GM18502 (cell line): ENCODE results near the gene LDB3.

Experiments used
- ATAC-seq: cut with Tn5 transposase; IDR thresholded peaks from one replicate; pipeline ENCODE4 v1.9.1; 2021; ENCODE audit warnings: mild to moderate bottlenecking; ENCODE audit not compliant: unreplicated experiment, poor library complexity

LDB3 gene

GRCh38 chr10:86699991-86700840, 31.9 kb downstream of the LDB3 start:
- no peak for ATAC-seq

GRCh38 chr10:86700851-86701617, 32.7 kb downstream of the LDB3 start:
- ATAC-seq: no peak

GRCh38 chr10:86703176-86703575, 34.9 kb downstream of the LDB3 start:
- no peak for ATAC-seq

GRCh38 chr10:86705139-86705538, 36.8 kb downstream of the LDB3 start:
- no peak for ATAC-seq

GRCh38 chr10:86705905-86706304, 37.6 kb downstream of the LDB3 start:
- ATAC-seq: no peak

GRCh38 chr10:86706401-86706841, 38.1 kb downstream of the LDB3 start:
- no peak for ATAC-seq

GRCh38 chr10:86706977-86707376, 38.7 kb downstream of the LDB3 start:
- no peak for ATAC-seq

GRCh38 chr10:86707505-86707904, 39.2 kb downstream of the LDB3 start:
- no peak for ATAC-seq

- no peak for ATAC-seq
These were observed 39.9 kb downstream of the LDB3 start for GRCh38 chr10:86708068-86708782.

GRCh38 chr10:86708783-86709380, 40.6 kb downstream of the LDB3 start:
- ATAC-seq: no peak

- no peak for ATAC-seq
These were observed 41.3 kb downstream of the LDB3 start for GRCh38 chr10:86709396-86710185.

GRCh38 chr10:86710987-86711512, 42.7 kb downstream of the LDB3 start:
- ATAC-seq: peak; percentile 83

GRCh38 chr10:86711513-86712316, 43.4 kb downstream of the LDB3 start:
- ATAC-seq: peak; percentile 49

GRCh38 chr10:86712317-86712707, 44.0 kb downstream of the LDB3 start:
- peak; percentile 42 for ATAC-seq

GRCh38 chr10:86715156-86715795, 47.0 kb downstream of the LDB3 start:
- no peak for ATAC-seq

GRCh38 chr10:86715836-86716235, 47.5 kb downstream of the LDB3 start:
- no peak for ATAC-seq

- no peak for ATAC-seq
These were observed 48.2 kb downstream of the LDB3 start for GRCh38 chr10:86716466-86716865.

- ATAC-seq: no peak
These were observed 50.2 kb downstream of the LDB3 start for GRCh38 chr10:86718556-86718955.
